Endothelial cell of umbilical vein (primary cell): Measurements from ENCODE around the gene MICB. TPM values are rescaled to one million over a fixed set of nuclear protein-coding genes. Genes with fewer than 3 reads are reported as not detected.

Experiments used
- BruUV-seq: library from RNA; stranded (reverse); fragments of 400-500 nt; replicated peaks from 2 replicates; lab custom pipeline; 2021; lab: Mats Ljungman, UMichigan
- CTCF ChIA-PET: fragments of 300-600, 350-600 bp; sonication (Branson Sonifier 250); formaldehyde crosslinking; loops from one replicate; lab custom pipeline; 2021; ENCODE audit warnings: antibody characterized with exemption, inconsistent platforms; lab: Charles Lee
- POLR2A ChIA-PET: fragments of 300-600, 350-600 bp; sonication (Branson Sonifier 250); formaldehyde crosslinking; loops from one replicate; lab custom pipeline; 2021; ENCODE audit warnings: antibody characterized with exemption, inconsistent platforms; lab: Charles Lee
- DNase-seq: peaks from one replicate; pipeline ENCODE4 v3.0.0-alpha.2; 2011; ENCODE audit warnings: low read depth, low spot score
- FAIRE-seq: peaks from 2 replicates; lab custom pipeline; 2011; peaks lifted over from hg19 to GRCh38; lab: Jason Lieb, UNC
- H2AFZ ChIP-seq: 2 replicates; pipeline ENCODE4 v1.6.0; 2012; ENCODE audit warnings: low read depth, low read length, control low read depth, inconsistent platforms
- H3K27ac ChIP-seq: 2 replicates; pipeline ENCODE4 v1.5.1; 2011; ENCODE audit warnings: low read depth, mild to moderate bottlenecking, control low read depth, low read length, moderate library complexity; ENCODE audit not compliant: insufficient read depth
- H3K27me3 ChIP-seq, 2 experiments: 2 replicates each; pipeline versions ENCODE4 v1.6.0 to v1.6.1; 2011; ENCODE audit warnings: low read length in 2 of 2, mixed read lengths in 1 of 2; ENCODE audit not compliant: control insufficient read depth in 2 of 2, insufficient read depth in 2 of 2
- H3K36me3 ChIP-seq, 2 experiments: 2 replicates in 1 of 2; 3 replicates in 1 of 2; pipeline ENCODE4 v1.5.1; 2011; ENCODE audit warnings: low read length in 2 of 2, mild to moderate bottlenecking in 1 of 2, moderate library complexity in 1 of 2; ENCODE audit not compliant: control insufficient read depth in 2 of 2, insufficient read depth in 2 of 2; ENCODE audit errors: extremely low read depth in 1 of 2
- H3K4me1 ChIP-seq: 3 replicates; pipeline ENCODE4 v1.5.1; 2011; ENCODE audit warnings: mild to moderate bottlenecking, low read length; ENCODE audit not compliant: control insufficient read depth, insufficient read depth; ENCODE audit errors: extremely low read depth
- H3K4me2 ChIP-seq: 2 replicates; pipeline ENCODE4 v1.6.1; 2011; ENCODE audit warnings: low read length, control low read depth, mixed read lengths; ENCODE audit not compliant: insufficient read depth
- H3K4me3 ChIP-seq, 3 experiments: fragments of 200-600 bp in 1 of 3; sonication (generic), shearing (Covaris generic) in 1 of 3; replicated peaks in 1 of 3; 2 replicates each; pipeline ENCODE4 v1.5.1; 2011 to 2016; ENCODE audit warnings: control low read depth in 3 of 3, low read length in 3 of 3, mild to moderate bottlenecking in 2 of 3, inconsistent platforms in 1 of 3, low read depth in 1 of 3, moderate library complexity in 1 of 3; ENCODE audit not compliant: insufficient read depth in 1 of 3
- H3K79me2 ChIP-seq: 2 replicates; pipeline ENCODE4 v1.6.0; 2012; ENCODE audit warnings: low read length, inconsistent platforms; ENCODE audit not compliant: control insufficient read depth, insufficient read depth
- H3K9ac ChIP-seq: replicated peaks from 2 replicates; pipeline ENCODE3; 2011; ENCODE audit warnings: low read length, control low read depth; ENCODE audit not compliant: insufficient read depth; ENCODE audit errors: extremely low read depth
- H3K9me1 ChIP-seq: replicated peaks from 3 replicates; pipeline ENCODE4 v1.6.0; 2011; ENCODE audit warnings: mild to moderate bottlenecking, low read length; ENCODE audit not compliant: control insufficient read depth, insufficient read depth; ENCODE audit errors: extremely low read depth
- H3K9me3 ChIP-seq: replicated peaks from 2 replicates; pipeline ENCODE4 v1.5.1; 2012; ENCODE audit warnings: low read length, inconsistent platforms; ENCODE audit not compliant: control insufficient read depth, insufficient read depth
- H4K20me1 ChIP-seq: replicated peaks from 2 replicates; pipeline ENCODE3; 2011; ENCODE audit warnings: mild to moderate bottlenecking, low read length; ENCODE audit not compliant: control insufficient read depth, insufficient read depth; ENCODE audit errors: extremely low read depth
- EZH2 ChIP-seq: IDR thresholded peaks from 2 replicates; pipeline ENCODE4 v1.6.1; 2012; ENCODE audit warnings: borderline replicate concordance, low read depth, mild to moderate bottlenecking, moderate library complexity, low read length, inconsistent platforms; ENCODE audit not compliant: severe bottlenecking
- GATA2 ChIP-seq: IDR thresholded peaks from 2 replicates; pipeline ENCODE4 v1.7.0; 2011; ENCODE audit warnings: low read depth, mild to moderate bottlenecking, moderate library complexity, mixed read lengths, low read length; ENCODE audit not compliant: insufficient read length, insufficient read depth
- MAX ChIP-seq: IDR thresholded peaks from 2 replicates; pipeline ENCODE4 v1.6.1; 2011; ENCODE audit not compliant: insufficient read depth, insufficient read length
- MYC ChIP-seq: IDR thresholded peaks from one replicate; pipeline ENCODE4 v1.6.1; 2011; ENCODE audit warnings: mild to moderate bottlenecking, low read depth, low read length
- POLR2A ChIP-seq: IDR thresholded peaks from 2 replicates; pipeline ENCODE4 v1.6.1; 2012; ENCODE audit warnings: low read depth, mild to moderate bottlenecking, control low read depth, low read length
- POLR2AphosphoS5 ChIP-seq: IDR thresholded peaks from 2 replicates; pipeline ENCODE4 v1.6.1; 2012; ENCODE audit warnings: low read depth, mild to moderate bottlenecking, control low read depth, low read length, moderate library complexity; ENCODE audit not compliant: insufficient read depth
- dilution Hi-C: fragments of 300-500 bp; cut with MboI; formaldehyde crosslinking; loops from one replicate; pipeline ENCODE4 v1.15.0; 2019; ENCODE audit warnings: low sequenced_read_pairs; ENCODE audit not compliant: extremely low pct_ligation_motif_present
- intact Hi-C: fragments of 100-400 bp; cut with micrococcal nuclease; formaldehyde crosslinking; loops from one replicate; pipeline ENCODE4 v1.10.0; 2022
- polyA plus RNA-seq, 4 experiments: library from polyadenylated mRNA; depleted of rRNA in 3 of 4; stranded (reverse) in 3 of 4; unstranded in 1 of 4; fragments of >200 nt; gene quantifications; 2 replicates each; pipeline versions ENCODE4 v1.2.1 to v1.2.3, GENCODE V29; 2011 to 2012; ENCODE audit warnings: missing spikeins in 1 of 4
- total RNA-seq: library from RNA; stranded (reverse); gene quantifications from 2 replicates; pipeline ENCODE4 v1.2.3, GENCODE V29; 2021

The MICB gene
- total and polyA plus RNA-seq, 2 donors (not counting 3 experiments of a cell fraction or from before 2014, with no cell fraction given): 32.8 to 36.3 TPM

GRCh38 chr6:31531162-31531561 is 33.2 kb downstream of the MICB start:
- Histone ChIP-seq H4K20me1 (no peaks in the 10 kb centered on the region), H3K9ac (no peak overlapping the region), H3K4me3 (no peak overlapping the region), H3K4me1 (peaks cover 12% of the 10 kb centered on the region), H3K27me3 (no peaks in the 10 kb centered on the region), H3K27ac (no peak overlapping the region), H3K9me3 (no peaks in the 10 kb centered on the region), H3K9me1 (no peaks in the 10 kb centered on the region), H2AFZ (no peak overlapping the region), H3K36me3 (peaks cover 33 to 50% of the 10 kb centered on the region in 2 experiments), H3K4me2 (no peak overlapping the region), H3K79me2 (peaks cover 30% of the 10 kb centered on the region)
- CTCF ChIA-PET: interaction anchor here (1.0 to 1.6 kb wide), 4 partner anchors 10 to 50 kb away, joined by 3 to 7 read pairs (median 4); partner anchors contain the start of gene DDX39B
- DNase-seq: no peak
- POLR2A ChIA-PET: interaction anchor here (1.6 kb wide), 1 partner anchor 36 kb away, joined by 4 read pairs; no protein-coding TSS in a partner anchor
- TF ChIP-seq MAX (no peak), POLR2AphosphoS5 (no peak), EZH2 (no peak), MYC (no peak)
- dilution Hi-C loops (no loop called here), intact Hi-C loops (no loop called here)
- no TSS peak for BruUV-seq
- FAIRE-seq: no peak

DNA sequence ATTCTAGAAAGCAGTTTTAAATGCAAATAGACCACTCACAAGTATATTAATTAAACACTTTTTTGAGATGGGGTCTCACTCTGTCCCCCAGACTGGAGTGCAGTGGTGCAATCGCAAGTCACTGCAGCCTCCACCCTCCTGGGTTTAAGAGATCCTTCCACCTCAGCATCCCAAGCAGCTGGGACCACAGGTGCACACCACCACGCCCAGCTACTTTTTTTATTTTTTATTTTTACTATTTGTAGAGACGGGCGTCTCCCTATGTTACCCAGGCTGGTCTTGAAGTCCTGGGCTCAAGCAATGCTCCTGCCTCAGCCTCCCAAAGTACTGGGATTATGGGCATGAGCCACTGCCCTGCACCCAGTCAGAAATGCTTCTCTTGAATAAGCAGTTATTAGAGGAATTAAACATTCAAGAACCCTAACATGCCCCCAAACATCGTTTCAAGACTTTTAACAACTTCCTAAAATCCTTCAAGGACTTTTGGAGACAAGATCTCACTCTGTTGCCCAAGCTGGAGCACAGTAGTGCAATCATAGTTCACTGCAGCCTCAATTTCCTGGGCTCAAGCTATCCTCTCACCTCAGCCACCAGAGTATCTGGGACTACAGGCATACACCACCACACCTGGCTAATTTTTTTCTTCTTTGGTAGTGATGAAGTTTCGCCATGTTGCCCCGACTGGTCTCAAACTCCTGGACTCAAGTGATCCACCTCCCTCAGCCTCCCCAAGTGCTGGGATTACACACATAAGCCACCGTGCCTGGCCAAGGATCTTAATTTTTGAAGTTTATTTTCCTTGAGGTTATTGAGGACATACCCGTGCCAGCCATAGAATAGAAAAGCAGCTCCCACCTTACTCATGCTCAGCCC is 34.1 kb downstream of the MICB start:
- ChIA-PET POLR2A (interaction anchor here (0.8 to 1.6 kb wide), 2 partner anchors 10 to 37 kb away, joined by 3 to 4 read pairs; partner anchors contain the start of gene DDX39B), CTCF (interaction anchor here (1.0 to 1.6 kb wide), 4 partner anchors 10 to 49 kb away, joined by 3 to 7 read pairs (median 4); partner anchors contain the start of gene DDX39B)
- H3K4me1 ChIP-seq: peaks cover 5% of the 10 kb centered on the region
- H3K79me2 ChIP-seq: peaks cover 38% of the 10 kb centered on the region
- FAIRE-seq: peak; percentile 56
- no peak overlapping the region for H3K4me2 ChIP-seq
- no peak overlapping the region for H3K27ac ChIP-seq
- dilution Hi-C loops (no loop called here), intact Hi-C loops (no loop called here)
- TF ChIP-seq MYC (no peak), POLR2A (peak; percentile 26), GATA2 (no peak)
- H2AFZ ChIP-seq: no peak overlapping the region
- peaks cover 39 to 56% of the 10 kb centered on the region in 2 experiments for H3K36me3 ChIP-seq
- H3K9ac ChIP-seq: no peak overlapping the region
- DNase-seq: no peak
- H4K20me1 ChIP-seq: no peaks in the 10 kb centered on the region
- no peaks in the 10 kb centered on the region for H3K27me3 ChIP-seq
- H3K4me3 ChIP-seq: no peak overlapping the region
- BruUV-seq: no TSS peak
- no peaks in the 10 kb centered on the region for H3K9me3 ChIP-seq
- no peaks in the 10 kb centered on the region for H3K9me1 ChIP-seq
